Stimulated activated CD4-positive, alpha-beta T cell treated with anti-CD3 and anti-CD28 coated beads, TNF-alpha, amount 100 ng/mL, for 24 hours (primary cell): ENCODE data around the gene RSPO3.

Experiments used
- DNase-seq, 3 experiments: peaks; one replicate each; pipeline ENCODE4 v3.0.0-alpha.2; 2020; ENCODE audit warnings: low read depth in 3 of 3

The RSPO3 gene

GRCh38 chr6:127160484-127160883 is 42.0 kb downstream of the RSPO3 start:
- no peak for DNase-seq

GRCh38 chr6:127162836-127163235 is 44.4 kb downstream of the RSPO3 start:
- no peak for DNase-seq

- DNase-seq = no peak
Measured at GRCh38 chr6:127164036-127164435, 45.6 kb downstream of the RSPO3 start.

- DNase-seq = no peak
Measured at GRCh38 chr6:127164565-127164964, 46.1 kb downstream of the RSPO3 start.

GRCh38 chr6:127173156-127173940 is 54.9 kb downstream of the RSPO3 start:
- DNase-seq = no peak

- DNase-seq = no peak
Measured at GRCh38 chr6:127176146-127176545, 57.7 kb downstream of the RSPO3 start.

- no peak for DNase-seq
Measured at GRCh38 chr6:127177030-127177922, 58.8 kb downstream of the RSPO3 start.

GRCh38 chr6:127177923-127178231 is 59.4 kb downstream of the RSPO3 start:
- DNase-seq = no peak

GRCh38 chr6:127178746-127179145 is 60.3 kb downstream of the RSPO3 start:
- DNase-seq = no peak

GRCh38 chr6:127180426-127180825 is 62.0 kb downstream of the RSPO3 start:
- no peak for DNase-seq

GRCh38 chr6:127182501-127182900 is 64.0 kb downstream of the RSPO3 start:
- DNase-seq = no peak

GRCh38 chr6:127185437-127185995 is 67.0 kb downstream of the RSPO3 start:
- DNase-seq = no peak

GRCh38 chr6:127186889-127187288 is 68.4 kb downstream of the RSPO3 start:
- peak; percentile 15 to 68 (median 24) for DNase-seq

GRCh38 chr6:127188744-127189143 is 70.3 kb downstream of the RSPO3 start:
- DNase-seq = no peak

GRCh38 chr6:127190552-127190951 is 72.1 kb downstream of the RSPO3 start:
- DNase-seq = no peak

GRCh38 chr6:127191716-127192115 is 73.2 kb downstream of the RSPO3 start:
- DNase-seq = no peak

- DNase-seq = no peak
Measured at GRCh38 chr6:127192911-127193541, 74.6 kb downstream of the RSPO3 start.

- DNase-seq = no peak
Measured at GRCh38 chr6:127195833-127196232, 77.4 kb downstream of the RSPO3 start.

- no peak for DNase-seq
Measured at GRCh38 chr6:127198549-127198948, 80.1 kb downstream of the RSPO3 start.

- no peak for DNase-seq
Measured at GRCh38 chr6:127199470-127199869, 81.0 kb downstream of the RSPO3 start.

GRCh38 chr6:127200114-127200513 is 81.6 kb downstream of the RSPO3 start:
- DNase-seq = no peak

- no peak for DNase-seq
Measured at GRCh38 chr6:127201321-127201720, 82.8 kb downstream of the RSPO3 start.
